Cardiac muscle cell (in vitro differentiated cells and primary cell): ENCODE results near the gene ESRP2. TPM values are rescaled to one million over a fixed set of nuclear protein-coding genes. Genes with fewer than 3 reads are reported as not detected.

Source experiments
- DNase-seq, 2 donors: peaks; one replicate each; pipeline versions ENCODE4 v3.0.0 to v3.0.0-alpha.2; 2010 to 2017; ENCODE audit warnings: low read depth in 1 of 2, low spot score in 1 of 2
- H3K27ac ChIP-seq: fragments of 200-600 bp; sonication (generic); 2 replicates; pipeline ENCODE4 v1.5.1; 2016
- H3K27me3 ChIP-seq: fragments of 200-600 bp; sonication (generic); 2 replicates; pipeline ENCODE4 v1.6.0; 2016; ENCODE audit warnings: control low read depth
- H3K36me3 ChIP-seq: fragments of 200-600 bp; sonication (generic); 2 replicates; pipeline ENCODE4 v1.5.1; 2016; ENCODE audit warnings: control low read depth
- H3K4me1 ChIP-seq: fragments of 200-600 bp; sonication (generic); 2 replicates; pipeline ENCODE4 v1.8.1; 2017; ENCODE audit warnings: low read depth, mild to moderate bottlenecking, mixed run types
- H3K4me3 ChIP-seq: fragments of 200-600 bp; sonication (generic); 2 replicates; pipeline ENCODE4 v1.5.1; 2016; ENCODE audit warnings: mild to moderate bottlenecking
- H3K9me3 ChIP-seq: fragments of 200-600 bp; sonication (generic); 2 replicates; pipeline ENCODE4 v1.5.1; 2017; ENCODE audit warnings: low read depth, mild to moderate bottlenecking, control low read depth
- polyA plus RNA-seq: library from polyadenylated mRNA; unstranded; fragments of >200 nt; fragmentation: Nextera tagmentation; extraction: Ambion mirVana; gene quantifications from 2 replicates; pipeline ENCODE4 v1.2.1, GENCODE V29; 2016
- total RNA-seq: library from RNA; depleted of rRNA; stranded (reverse); fragments of >200 nt; gene quantifications from 2 replicates; pipeline ENCODE4 v1.2.3, GENCODE V29; 2016
- TF ChIP-seq, protein P1 (sequence below): IDR thresholded peaks from 2 replicates; pipeline ENCODE4 v1.5.1; 2012; ENCODE audit warnings: low read depth, mild to moderate bottlenecking, low read length

ESRP2 gene
- total and polyA plus RNA-seq, 2 experiments from 2014 or later: 1.8 to 2.8 TPM

- Histone ChIP-seq H3K27ac (peak overlapping the region; percentile 51), H3K9me3 (no peaks in the 10 kb centered on the region), H3K27me3 (no peaks in the 10 kb centered on the region), H3K4me1 (peaks cover 4% of the 10 kb centered on the region), H3K4me3 (no peak overlapping the region), H3K36me3 (peaks cover 17% of the 10 kb centered on the region)
- DNase-seq: peak; percentile 6 to 40
- TF ChIP-seq, protein P1, sequence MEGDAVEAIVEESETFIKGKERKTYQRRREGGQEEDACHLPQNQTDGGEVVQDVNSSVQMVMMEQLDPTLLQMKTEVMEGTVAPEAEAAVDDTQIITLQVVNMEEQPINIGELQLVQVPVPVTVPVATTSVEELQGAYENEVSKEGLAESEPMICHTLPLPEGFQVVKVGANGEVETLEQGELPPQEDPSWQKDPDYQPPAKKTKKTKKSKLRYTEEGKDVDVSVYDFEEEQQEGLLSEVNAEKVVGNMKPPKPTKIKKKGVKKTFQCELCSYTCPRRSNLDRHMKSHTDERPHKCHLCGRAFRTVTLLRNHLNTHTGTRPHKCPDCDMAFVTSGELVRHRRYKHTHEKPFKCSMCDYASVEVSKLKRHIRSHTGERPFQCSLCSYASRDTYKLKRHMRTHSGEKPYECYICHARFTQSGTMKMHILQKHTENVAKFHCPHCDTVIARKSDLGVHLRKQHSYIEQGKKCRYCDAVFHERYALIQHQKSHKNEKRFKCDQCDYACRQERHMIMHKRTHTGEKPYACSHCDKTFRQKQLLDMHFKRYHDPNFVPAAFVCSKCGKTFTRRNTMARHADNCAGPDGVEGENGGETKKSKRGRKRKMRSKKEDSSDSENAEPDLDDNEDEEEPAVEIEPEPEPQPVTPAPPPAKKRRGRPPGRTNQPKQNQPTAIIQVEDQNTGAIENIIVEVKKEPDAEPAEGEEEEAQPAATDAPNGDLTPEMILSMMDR: no peak
Measured at GRCh38 chr16:68179196-68179795, 56.6 kb downstream of the ESRP2 start.

Other genes starting within 250 kb of the ESRP2 start
- not detected in 2 replicates for gene DPEP2, start 236.6 kb downstream of the ESRP2 start, total RNA-seq
- gene DPEP2, start 236.6 kb downstream of the ESRP2 start, polyA plus RNA-seq: 0.82 TPM in 1 of 2 replicates, not detected in the other
- gene DPEP2NB, start 220.2 kb downstream of the ESRP2 start, total RNA-seq: not detected in 2 replicates
- gene DPEP2NB, start 220.2 kb downstream of the ESRP2 start, polyA plus RNA-seq: not detected in 2 replicates
- 20.1 and 21.8 TPM in 2 replicates for gene DDX28, start 212.9 kb downstream of the ESRP2 start, total RNA-seq
- 15.3 and 20.3 TPM in 2 replicates for gene DDX28, start 212.9 kb downstream of the ESRP2 start, polyA plus RNA-seq
- gene DUS2, start 212.8 kb downstream of the ESRP2 start, total RNA-seq: 18.3 and 21.3 TPM in 2 replicates
- 29.7 and 30.0 TPM in 2 replicates for gene DUS2, start 212.8 kb downstream of the ESRP2 start, polyA plus RNA-seq
- 21.8 and 26.2 TPM in 2 replicates for gene NFATC3, start 150.8 kb downstream of the ESRP2 start, total RNA-seq
- 13.6 and 16.1 TPM in 2 replicates for gene NFATC3, start 150.8 kb downstream of the ESRP2 start, polyA plus RNA-seq
- 18.0 and 19.8 TPM in 2 replicates for gene PLA2G15, start 9.2 kb upstream of the ESRP2 start, total RNA-seq
- gene PLA2G15, start 9.2 kb upstream of the ESRP2 start, polyA plus RNA-seq: 17.1 and 17.5 TPM in 2 replicates
- gene SLC7A6, start 28.4 kb upstream of the ESRP2 start, total RNA-seq: 13.5 and 14.3 TPM in 2 replicates
- gene SLC7A6, start 28.4 kb upstream of the ESRP2 start, polyA plus RNA-seq: 11.5 and 17.1 TPM in 2 replicates
- gene SLC7A6OS, start 74.8 kb upstream of the ESRP2 start, total RNA-seq: 12.8 and 24.3 TPM in 2 replicates
- 18.4 and 24.4 TPM in 2 replicates for gene SLC7A6OS, start 74.8 kb upstream of the ESRP2 start, polyA plus RNA-seq
- gene PRMT7, start 74.9 kb upstream of the ESRP2 start, total RNA-seq: 106 and 110 TPM in 2 replicates
- gene PRMT7, start 74.9 kb upstream of the ESRP2 start, polyA plus RNA-seq: 55.8 and 56.6 TPM in 2 replicates
- 0.27 TPM in 1 of 2 replicates, not detected in the other for gene SMPD3, start 212.4 kb upstream of the ESRP2 start, total RNA-seq
- gene SMPD3, start 212.4 kb upstream of the ESRP2 start, polyA plus RNA-seq: 1.5 and 2.8 TPM in 2 replicates